Tibial nerve (tissue), 3 donors: ENCODE data around the gene RAB8B.

Experiments used
- CTCF ChIP-seq, 5 experiments: fragments of 200-600 bp in 3 of 5; fragments of 450-650 bp in 2 of 5; sonication (generic) in 3 of 5; IDR thresholded peaks; one replicate each; pipeline ENCODE4 v1.5.1; 2016 to 2019; ENCODE audit warnings: antibody characterized with exemption in 5 of 5, mild to moderate bottlenecking in 3 of 5, moderate library complexity in 2 of 5
- POLR2A ChIP-seq, 2 donors: fragments of 450-650 bp; IDR thresholded peaks; one replicate each; pipeline ENCODE4 v1.6.1; 2017; ENCODE audit warnings: antibody characterized with exemption in 2 of 2, mild to moderate bottlenecking in 2 of 2, moderate library complexity in 2 of 2

GRCh38 chr15:63225381-63225780, 36.0 kb downstream of the RAB8B start:
- TF ChIP-seq CTCF (IDR thresholded peaks at IDR 0.05): no peak
- no peak for TF ChIP-seq POLR2A (IDR thresholded peaks at IDR 0.05)
